Esophagus (tissue), 2 donors: ENCODE data around the gene FBLN2. TPM values are rescaled to one million over a fixed set of nuclear protein-coding genes. Genes with fewer than 3 reads are reported as not detected.

Experiments used
- H3K27ac ChIP-seq, 2 donors: one replicate each; pipeline ENCODE4 v1.5.1; 2013; ENCODE audit warnings: low read depth in 2 of 2, mild to moderate bottlenecking in 2 of 2, inconsistent platforms in 1 of 2, low read length in 1 of 2, moderate library complexity in 1 of 2
- H3K27me3 ChIP-seq, 2 donors: one replicate each; pipeline ENCODE4 v1.6.1; 2013; ENCODE audit warnings: low read length in 2 of 2, control low read depth in 1 of 2, mild to moderate bottlenecking in 1 of 2; ENCODE audit not compliant: insufficient read depth in 2 of 2, control insufficient read depth in 1 of 2
- H3K36me3 ChIP-seq, 2 donors: one replicate each; pipeline ENCODE4 v1.6.1; 2013; ENCODE audit warnings: low read length in 1 of 2; ENCODE audit not compliant: control insufficient read depth in 2 of 2, insufficient read depth in 2 of 2
- H3K4me1 ChIP-seq, 2 donors: one replicate each; pipeline ENCODE4 v1.6.1; 2013; ENCODE audit warnings: low read length in 1 of 2; ENCODE audit not compliant: control insufficient read depth in 2 of 2, insufficient read depth in 2 of 2
- H3K4me3 ChIP-seq, 2 donors: one replicate each; pipeline ENCODE4 v1.5.1; 2013; ENCODE audit warnings: low read length in 2 of 2, mild to moderate bottlenecking in 2 of 2, low read depth in 1 of 2, moderate library complexity in 1 of 2
- H3K9me3 ChIP-seq, 2 donors: one replicate each; pipeline ENCODE4 v1.6.1; 2013; ENCODE audit warnings: mild to moderate bottlenecking in 2 of 2, low read depth in 1 of 2, low read length in 1 of 2, moderate library complexity in 1 of 2; ENCODE audit not compliant: control insufficient read depth in 2 of 2, insufficient read depth in 1 of 2
- WGBS, 2 donors: extraction: QIAGEN DNeasy Blood & Tissue Kit; methylation state at CpG; one replicate each; pipeline ENCODE4 v1.1.7; 2013; 5-methylcytosine and 5-hydroxymethylcytosine counted together
- polyA plus RNA-seq, 2 donors: library from polyadenylated mRNA; stranded (reverse); fragments of 200-250 nt; gene quantifications; one replicate each; pipeline ENCODE4 v1.2.3, GENCODE V29; 2013
- donor health status: healthy with polysubstance abuse.
- donor health status: Bipolar disorder and iron deficiency.

The FBLN2 gene
- polyA plus RNA-seq, 2 donors = 2.7 to 6.0 TPM

DNA sequence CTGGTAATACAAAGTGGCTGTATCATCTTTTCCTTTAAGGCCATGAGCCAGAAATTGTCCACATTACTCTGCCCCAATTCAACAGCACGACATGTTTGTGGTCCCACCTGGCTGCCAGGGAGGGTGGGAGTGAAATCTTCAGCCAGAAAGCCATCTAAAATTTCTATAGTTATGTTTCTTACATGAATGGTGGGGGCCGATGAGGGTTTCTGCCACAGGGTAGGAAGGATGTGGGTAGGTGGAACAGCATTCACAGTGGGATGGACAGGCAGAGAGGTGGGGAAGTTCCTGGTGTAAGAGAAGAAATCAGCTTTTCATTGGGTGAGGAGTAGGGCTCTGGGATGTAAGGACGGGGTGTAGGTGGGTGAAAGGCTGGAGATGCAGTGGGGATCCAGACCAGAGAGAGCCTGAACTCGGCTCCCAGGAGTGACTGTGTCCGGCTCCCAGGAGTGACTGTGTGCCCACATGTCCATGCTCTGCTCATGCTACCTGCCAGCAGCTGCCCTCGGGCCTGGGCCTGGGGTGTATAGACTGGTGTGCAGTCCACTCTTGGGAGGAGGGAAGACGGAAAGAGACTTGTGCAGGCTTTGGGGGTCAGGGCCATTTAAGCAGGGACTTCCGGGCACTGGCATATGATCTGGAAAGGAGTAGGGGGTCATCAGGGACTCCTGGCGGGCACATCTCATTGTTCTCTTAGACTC, 3.8 kb upstream of the FBLN2 start:
- no peak overlapping the region for H3K4me3 ChIP-seq
- no peak overlapping the region for H3K27ac ChIP-seq
- peaks cover 4 to 10% of the 10 kb centered on the region in 2 donors for H3K4me1 ChIP-seq
- no peaks in the 10 kb centered on the region for H3K36me3 ChIP-seq
- 60 to 65% methylated on average over 9 of the region's 9 CpGs for WGBS, 2 donors
- H3K9me3 ChIP-seq = peaks cover 0 to 7% of the 10 kb centered on the region in 2 donors
- H3K27me3 ChIP-seq = no peaks in the 10 kb centered on the region

DNA sequence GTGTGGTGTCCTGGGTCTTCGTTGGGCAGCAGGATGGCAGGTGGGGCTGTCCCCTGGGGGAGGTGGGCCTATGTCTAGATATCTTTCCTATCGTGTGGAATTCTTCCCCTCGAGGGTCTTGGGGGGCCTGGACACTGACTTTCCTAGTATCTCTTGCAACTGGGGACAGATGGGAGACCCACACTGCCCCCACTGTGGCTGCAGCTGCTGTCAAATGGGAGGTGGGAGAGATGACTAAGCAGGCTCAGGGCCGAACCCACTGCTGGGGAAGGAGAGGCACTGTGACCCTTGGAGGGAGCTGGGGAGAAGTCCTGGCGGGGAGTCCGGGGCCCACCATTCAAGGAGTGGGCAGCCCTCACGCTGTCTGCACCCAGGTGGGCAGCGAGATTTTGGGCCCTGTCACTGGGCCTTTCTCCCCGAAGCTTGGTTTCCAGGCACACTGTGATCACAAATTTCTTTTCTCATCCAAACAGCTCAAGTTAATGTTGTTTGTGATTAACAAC, 2.9 kb upstream of the FBLN2 start:
- Histone ChIP-seq H3K27ac (peak overlapping the region in 1 of 2 donors; percentile 0), H3K9me3 (peaks cover 0 to 7% of the 10 kb centered on the region in 2 donors), H3K27me3 (no peaks in the 10 kb centered on the region), H3K4me1 (peaks cover 4 to 10% of the 10 kb centered on the region in 2 donors), H3K36me3 (no peaks in the 10 kb centered on the region), H3K4me3 (no peak overlapping the region)
- 83 to 85% methylated on average over 9 of the region's 9 CpGs for WGBS, 2 donors

DNA sequence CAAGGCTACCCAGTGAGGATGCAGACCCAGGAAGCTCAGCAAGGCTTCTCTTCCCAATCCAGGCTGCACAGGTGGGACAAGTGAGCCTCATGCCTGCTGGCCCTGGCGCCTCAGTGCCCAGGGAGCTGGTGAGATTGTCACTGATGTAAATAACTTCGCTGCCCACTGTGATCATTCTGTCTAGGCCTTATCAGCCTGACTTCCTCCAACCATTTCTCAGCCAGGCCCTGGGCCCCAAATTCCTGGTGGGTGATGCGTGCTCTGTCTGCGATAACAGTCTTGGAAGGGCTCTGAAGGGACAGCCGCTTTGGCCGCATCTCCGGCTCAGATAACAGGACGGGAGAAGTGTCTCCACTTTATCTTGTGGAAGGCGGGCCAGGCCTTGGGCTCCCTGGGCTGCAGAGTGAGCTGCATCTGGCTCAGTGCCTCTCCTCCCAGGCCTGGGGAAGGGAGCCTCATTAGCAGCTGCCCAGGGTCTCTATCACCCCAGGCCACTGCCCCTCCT, 2.2 kb upstream of the FBLN2 start:
- no peaks in the 10 kb centered on the region for H3K36me3 ChIP-seq
- H3K27ac ChIP-seq = no peak overlapping the region
- H3K27me3 ChIP-seq = no peaks in the 10 kb centered on the region
- H3K9me3 ChIP-seq = peaks cover 0 to 2% of the 10 kb centered on the region in 2 donors
- peaks cover 4 to 10% of the 10 kb centered on the region in 2 donors for H3K4me1 ChIP-seq
- 69 to 85% methylated on average over 9 of the region's 9 CpGs for whole genome bisulfite sequencing, 2 donors
- H3K4me3 ChIP-seq = no peak overlapping the region

DNA sequence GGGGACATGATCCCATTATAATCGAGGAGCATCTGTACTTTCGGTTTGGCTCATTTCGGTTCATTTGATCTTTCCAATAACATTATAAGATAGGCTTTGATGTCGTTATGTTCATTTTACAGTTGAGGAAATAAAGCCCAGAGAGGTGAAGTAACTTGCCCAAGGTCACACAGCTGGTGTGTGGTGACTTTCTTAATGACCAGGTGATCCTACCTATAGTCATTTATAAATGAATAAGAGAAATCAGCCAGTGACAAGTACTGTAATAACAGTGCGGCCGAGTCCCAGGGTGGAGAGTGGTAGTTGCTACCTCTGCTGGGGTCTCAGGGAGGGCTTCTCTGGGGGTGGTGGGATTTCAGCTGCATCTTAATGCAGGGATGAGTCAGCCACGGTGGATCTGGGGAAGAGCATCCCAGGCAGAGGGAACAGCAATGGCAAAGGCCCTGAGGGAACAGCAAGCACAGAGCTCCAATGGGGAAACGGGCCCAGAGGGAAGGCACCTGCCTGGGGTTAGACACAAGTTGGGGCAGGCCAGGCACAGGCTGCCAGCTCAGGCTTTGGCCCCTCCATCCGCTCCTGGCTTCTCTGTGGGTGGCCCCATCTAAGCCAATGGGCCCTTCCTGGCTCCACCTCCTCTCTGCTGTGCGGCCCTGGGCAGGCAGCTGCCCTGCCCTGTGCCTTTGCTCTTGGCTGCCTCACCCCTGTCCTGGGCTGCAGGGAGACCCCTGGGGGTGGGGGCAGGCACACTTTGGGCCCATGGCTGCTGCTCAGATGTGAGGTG, 1.1 kb upstream of the FBLN2 start:
- no peak overlapping the region for H3K4me3 ChIP-seq
- 71 to 73% methylated on average over 10 of the region's 10 CpGs for WGBS, 2 donors
- H3K9me3 ChIP-seq = peaks cover 0 to 2% of the 10 kb centered on the region in 2 donors
- H3K27ac ChIP-seq = no peak overlapping the region
- H3K36me3 ChIP-seq = no peaks in the 10 kb centered on the region
- H3K4me1 ChIP-seq = peaks cover 4 to 12% of the 10 kb centered on the region in 2 donors
- H3K27me3 ChIP-seq = no peaks in the 10 kb centered on the region

DNA sequence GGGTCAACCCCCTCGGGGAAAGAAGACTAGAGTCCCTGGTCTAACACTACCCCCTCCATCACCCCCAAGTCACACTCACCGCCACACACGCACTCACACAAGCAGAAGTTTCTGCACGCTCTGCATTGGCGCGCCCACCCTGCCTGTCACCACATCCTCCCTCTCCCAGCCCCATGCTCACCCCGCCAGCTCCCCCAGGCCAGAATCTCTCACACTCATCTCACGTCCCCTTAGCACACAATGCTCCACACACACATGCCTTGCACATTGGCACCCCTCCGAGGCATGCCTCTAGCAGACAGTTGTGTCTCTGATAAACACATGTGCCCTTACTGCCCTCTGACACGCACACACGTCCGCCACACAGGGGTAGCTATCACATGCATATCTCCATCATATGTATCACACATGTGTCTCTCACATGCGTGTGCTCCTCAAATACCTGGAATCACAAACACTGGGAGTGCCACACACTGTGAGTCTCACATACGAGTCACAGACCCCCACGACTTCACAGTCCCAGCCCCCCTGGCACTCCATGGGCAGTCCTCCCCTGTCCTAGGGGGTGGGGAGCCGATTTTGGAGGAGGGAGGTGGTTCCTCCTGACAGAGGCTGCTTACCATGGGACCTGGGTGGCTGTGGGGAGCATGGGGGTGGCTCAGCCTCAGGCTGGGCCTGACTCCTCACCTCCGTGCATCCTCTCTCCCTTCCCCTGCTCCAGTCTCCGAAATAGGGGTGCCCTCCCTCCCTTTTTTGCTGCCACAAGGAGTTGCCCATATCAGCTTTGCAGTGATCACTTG, 898 bp downstream of the FBLN2 start:
- Histone ChIP-seq H3K36me3 (no peaks in the 10 kb centered on the region), H3K4me1 (peaks cover 4 to 10% of the 10 kb centered on the region in 2 donors), H3K9me3 (no peaks in the 10 kb centered on the region), H3K27me3 (no peaks in the 10 kb centered on the region), H3K4me3 (peak overlapping the region; percentile 30 to 34), H3K27ac (no peak overlapping the region)
- 68 to 70% methylated on average over 17 to 18 of the region's 18 CpGs for WGBS, 2 donors

DNA sequence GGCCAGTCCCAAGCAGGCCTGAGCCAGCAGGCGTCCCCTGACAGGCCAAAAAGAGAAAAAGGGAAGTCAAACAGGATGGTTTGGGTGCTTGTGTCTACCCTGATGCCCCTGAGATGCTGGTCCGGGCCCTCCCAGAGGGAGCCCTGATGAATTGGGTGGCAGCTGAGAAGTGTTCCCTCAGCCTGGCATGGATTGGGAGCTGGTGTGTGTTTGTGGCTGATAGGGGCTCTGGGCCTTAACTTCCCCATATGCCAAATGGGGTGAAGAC, 1.4 kb downstream of the FBLN2 start:
- H3K27me3 ChIP-seq = no peaks in the 10 kb centered on the region
- H3K36me3 ChIP-seq = no peaks in the 10 kb centered on the region
- WGBS, 2 donors = 63 to 71% methylated on average over 2 of the region's 2 CpGs
- peaks cover 4 to 10% of the 10 kb centered on the region in 2 donors for H3K4me1 ChIP-seq
- peak overlapping the region in 1 of 2 donors; percentile 30 for H3K4me3 ChIP-seq
- no peaks in the 10 kb centered on the region for H3K9me3 ChIP-seq
- H3K27ac ChIP-seq = no peak overlapping the region

DNA sequence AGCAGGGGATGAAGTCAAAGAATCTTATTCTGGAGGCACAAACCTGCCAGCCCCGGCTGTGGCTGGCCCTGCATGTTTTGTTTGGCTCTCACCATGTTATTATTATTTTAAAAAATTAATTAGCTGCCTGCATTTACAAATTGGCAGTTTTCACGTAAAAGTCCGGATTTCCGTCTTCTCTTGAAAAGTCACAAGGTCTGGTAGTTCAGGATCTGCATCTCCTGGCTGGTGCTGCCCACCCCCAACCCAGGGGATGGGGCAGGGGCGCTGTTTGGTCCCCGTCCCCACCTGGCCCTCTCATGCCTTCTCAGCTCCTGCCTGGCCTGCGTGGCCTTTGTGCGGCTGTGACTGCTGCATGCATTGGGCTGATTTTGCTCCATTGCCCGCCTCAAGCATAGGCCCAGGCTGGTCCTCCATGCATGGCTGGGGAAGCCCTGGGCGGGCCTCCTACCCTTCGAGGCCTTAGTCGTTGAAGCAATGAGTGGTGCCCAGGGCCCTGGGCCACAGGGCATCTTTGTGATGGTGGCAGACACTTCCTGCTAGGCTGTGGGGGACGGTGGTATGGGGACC, 2.0 kb downstream of the FBLN2 start:
- H3K36me3 ChIP-seq = no peaks in the 10 kb centered on the region
- H3K27me3 ChIP-seq = no peaks in the 10 kb centered on the region
- no peak overlapping the region for H3K27ac ChIP-seq
- H3K9me3 ChIP-seq = no peaks in the 10 kb centered on the region
- 74 to 76% methylated on average over 13 of the region's 13 CpGs for WGBS, 2 donors
- H3K4me3 ChIP-seq = peak overlapping the region in 1 of 2 donors; percentile 3
- peaks cover 4 to 10% of the 10 kb centered on the region in 2 donors for H3K4me1 ChIP-seq

DNA sequence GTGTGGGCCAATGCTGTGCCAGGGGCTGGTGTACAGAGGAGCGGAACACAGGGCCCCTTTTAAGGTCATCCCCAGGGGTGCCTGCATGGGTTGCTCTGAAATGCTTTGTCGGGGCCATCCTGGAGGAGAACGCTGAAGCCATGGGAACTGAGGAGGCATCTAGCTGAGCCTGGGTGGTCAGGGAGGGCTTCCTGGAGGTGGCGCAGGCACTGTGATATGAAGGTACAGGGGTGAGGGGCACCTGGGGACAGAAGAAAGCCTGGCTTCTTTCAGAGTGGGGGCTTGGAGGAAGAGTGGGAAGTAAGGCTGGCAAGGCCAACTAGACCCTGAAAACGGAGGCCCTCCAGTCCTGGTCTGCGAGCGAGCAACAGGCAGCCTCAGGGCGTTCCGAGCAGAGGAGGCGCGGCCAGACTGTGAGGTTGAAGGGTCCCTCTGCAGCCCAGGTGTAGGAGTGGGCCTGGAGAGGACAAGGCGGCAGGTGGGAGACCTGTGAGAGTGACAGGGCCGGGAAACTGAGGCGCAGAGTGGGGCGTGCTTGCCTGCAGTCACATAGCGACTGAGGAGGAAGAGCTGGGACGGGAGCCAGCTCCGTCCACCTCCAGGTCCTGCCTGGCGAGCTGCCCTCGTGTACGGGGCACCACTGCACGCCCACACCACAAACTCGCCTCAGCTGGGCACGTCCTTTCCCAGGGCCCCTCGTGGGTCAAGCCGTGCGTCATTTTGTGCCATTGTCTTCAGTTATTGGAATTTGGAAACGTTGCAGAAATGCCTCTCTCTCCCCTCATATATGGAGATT, 4.1 kb downstream of the FBLN2 start:
- no peaks in the 10 kb centered on the region for H3K9me3 ChIP-seq
- H3K27me3 ChIP-seq = no peaks in the 10 kb centered on the region
- H3K4me3 ChIP-seq = no peak overlapping the region
- no peak overlapping the region for H3K27ac ChIP-seq
- H3K4me1 ChIP-seq = peaks cover 4 to 7% of the 10 kb centered on the region in 2 donors
- H3K36me3 ChIP-seq = no peaks in the 10 kb centered on the region
- WGBS, 2 donors = 62 to 66% methylated on average over 28 of the region's 28 CpGs
